ENCODE results near the gene NXN. TPM values are rescaled to one million over a fixed set of nuclear protein-coding genes. Genes with fewer than 3 reads are reported as not detected.

NXN gene
- polyA plus RNA-seq, 1 donor from 2014 or later = 14.8 TPM

GRCh38 chr17:778096-778495, 201.5 kb downstream of the NXN start:
- no peak overlapping the region for H3K4me2 ChIP-seq (ENCODE audit: low read length)
- H3K4me3 ChIP-seq (ENCODE audit: low read length) = no peak overlapping the region
- H3K9me2 ChIP-seq (ENCODE audit: insufficient read depth, low read length) = no peaks in the 10 kb centered on the region
- no peak overlapping the region for H3K27ac ChIP-seq (ENCODE audit: low read length)
- TF ChIP-seq REST (IDR thresholded peaks at IDR 0.05; ENCODE audit: borderline replicate concordance) = no peak
- TF ChIP-seq EP300 (conservative IDR thresholded peaks at IDR 0.05; ENCODE audit: poor library complexity, severe bottlenecking) = no peak
- no peak for TF ChIP-seq EZH2 (IDR thresholded peaks at IDR 0.05; ENCODE audit: borderline replicate concordance, insufficient read depth, low read length, poor library complexity, severe bottlenecking)
- TF ChIP-seq RAD21 (conservative IDR thresholded peaks at IDR 0.05) = no peak
- TF ChIP-seq POLR2AphosphoS5 (IDR thresholded peaks at IDR 0.05) = no peak
- TF ChIP-seq SMC3 (conservative IDR thresholded peaks at IDR 0.05; ENCODE audit: poor library complexity) = no peak
- TF ChIP-seq TAF1 (IDR thresholded peaks at IDR 0.05; ENCODE audit: low read depth) = no peak
- TF ChIP-seq MXI1 (conservative IDR thresholded peaks at IDR 0.05; ENCODE audit: poor library complexity, severe bottlenecking) = no peak
- no peaks in the 10 kb centered on the region for H3K9me3 ChIP-seq (ENCODE audit: low read length)
- no peaks in the 10 kb centered on the region for H3K27me3 ChIP-seq (ENCODE audit: insufficient read depth, low read depth, low read length)
- H3K9ac ChIP-seq (ENCODE audit: low read length) = no peak overlapping the region
- peaks cover 7% of the 10 kb centered on the region for H3K36me3 ChIP-seq (ENCODE audit: insufficient read depth, low read length)
- no peak overlapping the region for H2AFZ ChIP-seq (ENCODE audit: low read depth, low read length)
- H3K79me2 ChIP-seq (replicated peaks; ENCODE audit: insufficient read depth, low read length) = peaks cover 28% of the 10 kb centered on the region
- H3F3A ChIP-seq (ENCODE audit: insufficient read depth, low read length, poor library complexity, severe bottlenecking) = no peaks in the 10 kb centered on the region
- H4K20me1 ChIP-seq (ENCODE audit: insufficient read depth) = no peaks in the 10 kb centered on the region

GRCh38 chr17:774313-774584, 205.3 kb downstream of the NXN start:
- Histone ChIP-seq H3K9me2 (ENCODE audit: insufficient read depth, low read length) (no peaks in the 10 kb centered on the region), H3K79me2 (replicated peaks; ENCODE audit: insufficient read depth, low read length) (no peaks in the 10 kb centered on the region), H3K27me3 (ENCODE audit: insufficient read depth, low read depth, low read length) (no peaks in the 10 kb centered on the region), H3K4me3 (ENCODE audit: low read length) (no peak overlapping the region), H4K20me1 (ENCODE audit: insufficient read depth) (no peaks in the 10 kb centered on the region), H3K9ac (ENCODE audit: low read length) (no peak overlapping the region), H3K36me3 (ENCODE audit: insufficient read depth, low read length) (peaks cover 13% of the 10 kb centered on the region), H3K9me3 (ENCODE audit: low read length) (no peaks in the 10 kb centered on the region), H3K4me2 (ENCODE audit: low read length) (no peak overlapping the region), H3F3A (ENCODE audit: insufficient read depth, low read length, poor library complexity, severe bottlenecking) (no peaks in the 10 kb centered on the region), H3K27ac (ENCODE audit: low read length) (no peak overlapping the region), H2AFZ (ENCODE audit: low read depth, low read length) (no peak overlapping the region)
- TF ChIP-seq REST (IDR thresholded peaks at IDR 0.05; ENCODE audit: borderline replicate concordance) = no peak
